ENCODE results near the gene HSD11B1L. TPM values are rescaled to one million over a fixed set of nuclear protein-coding genes. Genes with fewer than 3 reads are reported as not detected.

Gene HSD11B1L
- total RNA-seq, 1 donor from 2014 or later, result 20.2 TPM

- DNase-seq (ENCODE audit: extremely low read depth, low read depth, low spot score), result no peak
These were observed 13.8 kb upstream of the HSD11B1L start for GRCh38 chr19:5666921-5667610.

- no peak for DNase-seq (ENCODE audit: extremely low read depth, low read depth, low spot score)
These were observed 13.0 kb upstream of the HSD11B1L start for GRCh38 chr19:5667751-5668271.

- DNase-seq (ENCODE audit: extremely low read depth, low read depth, low spot score), result no peak
These were observed 11.6 kb upstream of the HSD11B1L start for GRCh38 chr19:5669212-5669611.

- no peak for DNase-seq (ENCODE audit: extremely low read depth, low read depth, low spot score)
These were observed 9.2 kb upstream of the HSD11B1L start for GRCh38 chr19:5671600-5671999.

- no peak for DNase-seq (ENCODE audit: extremely low read depth, low read depth, low spot score)
These were observed 7.9 kb upstream of the HSD11B1L start for GRCh38 chr19:5672708-5673459.

- DNase-seq (ENCODE audit: extremely low read depth, low read depth, low spot score), result no peak
These were observed 7.1 kb upstream of the HSD11B1L start for GRCh38 chr19:5673752-5674151.

- DNase-seq (ENCODE audit: extremely low read depth, low read depth, low spot score), result no peak
These were observed 6.1 kb upstream of the HSD11B1L start for GRCh38 chr19:5674714-5675113.

GRCh38 chr19:5676105-5676771, 4.6 kb upstream of the HSD11B1L start:
- DNase-seq (ENCODE audit: extremely low read depth, low read depth, low spot score), result no peak

- no peak for DNase-seq (ENCODE audit: extremely low read depth, low read depth, low spot score)
These were observed 4.1 kb upstream of the HSD11B1L start for GRCh38 chr19:5676772-5677105.

- no peak for DNase-seq (ENCODE audit: extremely low read depth, low read depth, low spot score)
These were observed 3.7 kb upstream of the HSD11B1L start for GRCh38 chr19:5677136-5677535.

- no peak for DNase-seq (ENCODE audit: extremely low read depth, low read depth, low spot score)
These were observed 3.2 kb upstream of the HSD11B1L start for GRCh38 chr19:5677580-5677979.

- no peak for DNase-seq (ENCODE audit: extremely low read depth, low read depth, low spot score)
These were observed 2.6 kb upstream of the HSD11B1L start for GRCh38 chr19:5678071-5678718.

GRCh38 chr19:5679289-5680083, 1.3 kb upstream of the HSD11B1L start:
- no peak for DNase-seq (ENCODE audit: extremely low read depth, low read depth, low spot score)

- DNase-seq (ENCODE audit: extremely low read depth, low read depth, low spot score), result no peak
These were observed 767 bp upstream of the HSD11B1L start for GRCh38 chr19:5680084-5680436.

GRCh38 chr19:5681391-5682106, 722 bp downstream of the HSD11B1L start:
- no peak for DNase-seq (ENCODE audit: extremely low read depth, low read depth, low spot score)

- DNase-seq (ENCODE audit: extremely low read depth, low read depth, low spot score), result no peak
These were observed 1.3 kb downstream of the HSD11B1L start for GRCh38 chr19:5682107-5682482.

GRCh38 chr19:5683177-5683886, 2.5 kb downstream of the HSD11B1L start:
- no peak for DNase-seq (ENCODE audit: extremely low read depth, low read depth, low spot score)

GRCh38 chr19:5684694-5685430, 4.0 kb downstream of the HSD11B1L start:
- DNase-seq (ENCODE audit: extremely low read depth, low read depth, low spot score), result no peak

- DNase-seq (ENCODE audit: extremely low read depth, low read depth, low spot score), result no peak
These were observed 5.5 kb downstream of the HSD11B1L start for GRCh38 chr19:5686326-5686646.

Measured in glomerular endothelial cell (primary cell).